Stimulated activated CD8-positive, alpha-beta memory T cell treated with anti-CD3 and anti-CD28 coated beads, Interleukin-7, amount 100 ng/mL, for 4 hours (primary cell): Measurements from ENCODE around the gene GGA1.
"Not testable (repeated sequence)": the region's sequence is repeated elsewhere in the genome, so short reads cannot be mapped to it uniquely, and the experiment has no call there.

ENCODE experiments used
- DNase-seq, 2 donors: peaks; one replicate each; pipeline ENCODE4 v3.0.0-alpha.2; 2020; ENCODE audit warnings: low read depth in 2 of 2

Gene GGA1

DNA sequence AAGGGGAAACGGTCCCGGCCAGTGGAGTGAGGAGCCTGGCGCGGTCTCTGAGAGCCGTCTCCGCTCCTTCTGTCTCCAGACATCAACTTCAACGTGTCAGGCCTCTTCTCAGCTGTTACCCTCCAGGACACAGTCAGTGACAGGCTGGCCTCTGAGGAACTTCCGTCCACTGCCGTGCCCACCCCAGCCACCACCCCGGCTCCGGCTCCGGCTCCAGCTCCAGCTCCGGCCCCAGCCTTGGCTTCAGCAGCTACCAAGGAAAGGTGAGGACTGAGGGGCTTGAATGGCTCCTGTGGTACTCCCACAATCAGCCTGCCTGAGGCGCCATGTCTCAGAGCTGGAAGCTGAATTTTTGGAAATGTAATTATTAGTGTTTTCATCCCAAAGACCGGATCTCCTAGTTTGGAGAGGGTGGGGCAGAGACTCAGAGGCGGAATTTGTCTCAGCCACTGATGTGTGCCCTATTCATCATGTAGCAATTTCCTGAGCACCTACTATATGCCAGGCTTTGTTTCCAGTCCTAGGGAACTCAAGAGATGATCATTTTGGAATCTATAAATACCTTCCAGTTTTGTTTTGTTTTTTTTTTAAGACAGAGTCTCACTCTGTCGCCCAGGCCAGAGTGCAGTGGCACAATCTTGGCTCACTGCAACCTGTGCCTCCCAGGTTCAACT is 42.0 kb downstream of the GGA1 start:
- DNase-seq: no peak

DNA sequence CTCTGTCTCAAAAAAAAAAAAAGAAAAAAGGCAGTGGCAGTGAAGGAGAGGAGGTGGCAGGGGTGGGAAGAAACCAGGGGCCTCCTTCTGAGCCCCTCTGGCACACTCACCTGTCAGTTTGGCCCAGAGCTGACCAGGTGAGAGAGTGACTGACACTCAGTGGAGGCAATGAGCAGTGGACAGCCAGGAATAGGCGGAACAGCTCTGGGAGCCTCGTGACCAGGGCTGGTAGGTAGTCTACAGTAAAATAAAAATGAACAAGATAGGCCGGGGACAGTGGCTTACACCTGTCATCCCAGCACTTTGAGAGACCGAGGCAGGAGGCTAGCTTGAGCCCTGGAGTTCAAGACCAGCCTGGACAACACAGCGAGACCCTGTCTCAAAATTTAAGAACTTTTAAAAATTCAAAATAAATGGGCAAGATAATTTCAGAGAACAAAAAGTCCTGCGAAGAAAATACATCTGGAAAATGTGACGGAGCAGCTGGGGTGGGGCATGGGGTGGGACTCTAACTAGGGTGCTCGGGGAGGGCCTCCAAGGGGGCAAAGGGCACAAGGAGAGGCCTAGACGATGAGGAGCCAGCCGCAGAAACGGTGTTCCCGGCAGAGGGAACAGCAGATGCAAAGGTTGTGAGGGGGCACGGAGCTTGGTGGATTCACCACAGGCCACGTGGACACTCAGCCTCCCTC is 46.1 kb downstream of the GGA1 start:
- DNase-seq: no peak

GRCh38 chr22:37655252-37655563 is 46.6 kb downstream of the GGA1 start:
- no peak for DNase-seq

- DNase-seq: not testable (repeated sequence)
Observed at GRCh38 chr22:37656583-37656982, 47.9 kb downstream of the GGA1 start.

DNA sequence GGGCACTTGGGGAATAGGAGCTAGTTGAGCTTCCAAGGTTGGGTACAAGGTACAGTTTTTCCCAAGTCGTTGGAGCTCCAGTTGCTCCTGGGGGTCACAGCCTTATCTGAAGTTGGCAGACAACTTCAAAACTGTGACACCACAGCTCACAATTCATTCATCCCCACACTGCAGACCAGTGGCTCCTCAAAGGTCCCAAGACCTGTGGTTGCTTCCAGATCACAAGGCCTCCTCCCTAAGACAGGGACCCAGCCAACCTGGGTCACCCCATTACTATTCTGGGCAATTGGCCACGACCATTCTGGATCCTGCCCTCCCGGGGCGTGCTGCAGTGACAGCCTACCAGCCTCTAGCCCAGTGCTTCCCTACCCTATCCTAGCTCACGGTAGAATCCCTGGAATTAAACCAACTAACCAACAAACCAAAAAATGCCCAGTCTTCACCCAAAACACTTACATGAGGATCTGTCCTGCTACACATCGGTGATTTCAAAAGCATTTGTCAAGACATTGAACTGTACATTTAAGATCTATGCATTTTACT is 49.0 kb downstream of the GGA1 start:
- no peak for DNase-seq

GRCh38 chr22:37658133-37659065 is 49.8 kb downstream of the GGA1 start, which contains the start of gene PDXP:
Gene PDXP, plus strand, starts transcription at chr22:37658723. Its CDS starts 60 bp downstream, at chr22:37658783.
- DNase-seq: peak; percentile 97

- peak in 1 of 2 donors; percentile 41 for DNase-seq
Observed at GRCh38 chr22:37659066-37659896, 50.6 kb downstream of the GGA1 start.

DNA sequence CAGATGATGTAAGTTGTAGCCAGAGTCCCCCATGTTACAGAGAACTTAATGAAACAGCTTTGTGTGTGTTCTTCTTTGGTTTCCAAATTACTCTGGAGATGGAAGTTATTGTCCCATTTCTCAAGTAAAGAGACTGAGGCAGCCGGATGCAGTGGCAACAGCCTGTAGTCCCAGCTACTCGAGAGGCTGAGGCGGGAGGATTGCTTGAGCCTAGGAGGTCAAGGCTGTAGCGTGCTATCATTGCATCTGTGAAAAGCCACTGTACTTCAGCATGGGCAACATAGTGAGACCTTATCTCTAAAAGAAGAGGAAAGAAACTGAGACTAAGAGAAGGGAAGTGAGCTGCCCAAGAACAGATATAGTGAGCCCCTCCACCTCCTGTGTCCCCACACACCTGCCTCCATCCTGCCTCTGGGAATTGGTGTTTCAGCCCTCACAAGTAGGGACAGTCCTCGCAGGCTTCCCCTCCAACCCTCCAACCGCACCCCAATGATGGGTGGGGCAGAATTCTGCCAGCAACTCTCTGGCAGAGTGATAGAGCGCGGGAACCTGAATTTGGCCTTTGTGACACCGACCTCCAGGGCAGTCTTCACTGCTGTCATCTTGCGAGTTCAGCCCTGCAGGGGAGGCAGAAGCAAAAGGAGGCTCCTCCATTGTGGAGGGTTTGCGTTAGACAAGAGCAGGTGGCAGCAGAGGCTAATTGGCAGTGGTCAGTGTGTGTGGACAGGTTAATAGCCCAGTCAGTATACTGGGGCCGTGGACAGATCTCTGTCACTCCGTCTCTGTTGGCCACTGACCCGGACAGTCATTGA is 51.5 kb downstream of the GGA1 start:
- DNase-seq: no peak

- DNase-seq: no peak
Observed at GRCh38 chr22:37660709-37661045, 52.0 kb downstream of the GGA1 start.

- no peak for DNase-seq
Observed at GRCh38 chr22:37661160-37661924, 52.7 kb downstream of the GGA1 start.

DNA sequence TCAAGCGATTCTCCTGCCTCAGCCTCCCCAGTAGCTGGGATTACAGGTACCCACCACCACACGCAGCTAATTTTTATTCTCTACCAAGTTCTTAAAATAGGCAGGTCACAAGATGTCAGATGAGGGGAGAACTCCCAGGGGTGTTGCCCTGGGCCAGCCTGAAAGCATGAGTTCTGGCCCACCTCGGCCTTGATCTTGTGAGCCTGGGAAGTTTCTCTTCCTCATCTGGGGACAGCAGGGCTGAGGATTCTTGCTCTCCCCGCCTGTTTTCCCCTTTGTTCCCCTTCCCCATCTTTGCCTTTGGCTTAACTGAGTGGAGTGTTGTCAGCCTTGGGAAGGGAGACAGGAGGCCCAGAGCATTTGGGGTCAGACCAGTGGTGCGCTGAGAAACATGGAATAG is 53.4 kb downstream of the GGA1 start:
- DNase-seq: no peak

DNA sequence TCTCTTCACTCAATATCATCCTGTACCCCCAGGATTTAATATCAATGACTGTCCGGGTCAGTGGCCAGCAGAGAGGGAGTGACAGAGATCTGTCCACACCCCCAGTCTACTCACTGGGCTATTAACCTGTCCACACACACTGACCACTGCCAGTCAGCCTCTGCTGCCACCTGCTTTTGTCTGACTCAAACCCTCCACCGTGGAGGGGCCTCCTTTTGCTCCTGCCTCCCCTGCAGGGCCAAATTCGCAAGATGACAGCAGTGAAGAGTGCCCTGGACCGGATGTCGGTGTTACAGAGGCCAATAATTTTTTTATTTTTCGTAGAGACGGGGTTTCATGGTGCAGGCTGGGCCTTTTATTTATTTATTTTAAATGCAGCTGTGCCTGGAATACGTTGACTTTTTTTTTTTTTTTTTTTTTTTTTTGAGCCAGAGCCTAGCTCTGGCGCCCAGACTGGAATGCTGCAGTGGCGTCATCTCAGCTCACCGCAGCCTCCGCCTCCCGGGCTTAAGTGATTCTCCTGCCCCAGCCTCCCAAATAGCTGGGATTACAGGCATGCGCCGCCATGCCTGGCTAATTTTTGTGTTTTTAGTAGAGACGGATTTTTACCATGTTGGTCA is 55.0 kb downstream of the GGA1 start:
- DNase-seq: no peak

DNA sequence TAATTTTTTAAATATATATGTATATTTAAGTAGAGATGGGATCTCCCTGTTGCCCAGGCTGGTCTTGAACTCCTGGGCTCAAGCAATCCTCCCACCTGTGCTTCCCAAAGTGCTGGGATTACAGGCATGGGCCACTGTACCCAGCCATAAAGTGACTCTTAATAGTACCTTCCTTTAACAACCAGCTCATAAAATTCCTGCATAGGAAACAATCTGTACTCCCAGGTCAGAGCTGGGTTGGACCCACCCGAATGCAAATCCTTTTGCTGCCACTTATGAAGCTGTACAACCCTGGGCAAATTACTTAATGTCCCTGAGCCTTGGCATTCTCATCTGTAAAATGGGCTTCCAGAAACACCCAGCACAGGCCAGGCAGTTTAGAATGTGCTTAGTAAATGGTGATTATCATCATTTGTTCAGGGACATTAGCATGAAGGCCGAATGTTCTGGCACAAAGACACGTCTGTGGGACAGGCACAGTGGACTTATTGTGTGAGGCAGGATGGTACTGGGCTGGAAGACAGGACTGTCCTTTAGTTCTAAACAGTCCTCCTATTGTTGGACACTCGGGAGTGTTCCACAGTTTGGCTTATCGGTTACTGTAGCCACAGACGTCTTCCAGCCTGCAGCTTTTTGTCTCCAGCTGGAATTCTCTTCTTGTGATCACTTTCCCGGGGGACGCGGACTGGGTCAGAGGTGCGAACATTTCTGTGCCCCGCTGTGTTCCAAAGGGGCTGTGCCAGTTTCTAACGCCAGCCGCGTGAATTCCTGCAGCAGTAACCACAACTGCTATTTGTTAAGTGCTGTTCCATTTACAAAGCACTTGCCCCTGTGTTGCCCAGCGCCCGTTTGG is 55.8 kb downstream of the GGA1 start:
- no peak for DNase-seq

DNA sequence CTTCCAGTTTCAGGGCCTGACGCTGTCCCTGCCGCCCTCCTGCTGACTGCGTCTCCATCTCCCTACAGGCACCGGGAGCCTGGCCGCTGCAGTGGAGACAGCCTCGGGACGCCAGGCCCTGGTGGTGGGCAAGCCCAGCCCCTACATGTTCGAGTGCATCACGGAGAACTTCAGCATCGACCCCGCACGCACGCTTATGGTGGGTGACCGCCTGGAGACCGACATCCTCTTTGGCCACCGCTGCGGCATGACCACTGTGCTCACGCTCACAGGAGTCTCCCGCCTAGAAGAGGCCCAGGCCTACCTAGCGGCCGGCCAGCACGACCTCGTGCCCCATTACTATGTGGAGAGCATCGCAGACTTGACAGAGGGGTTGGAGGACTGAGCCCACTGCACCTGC is 56.9 kb downstream of the GGA1 start:
- DNase-seq: no peak

- DNase-seq: no peak
Observed at GRCh38 chr22:37669586-37669985, 61.0 kb downstream of the GGA1 start.

- DNase-seq: no peak
Observed at GRCh38 chr22:37672206-37672919, 63.7 kb downstream of the GGA1 start.

DNA sequence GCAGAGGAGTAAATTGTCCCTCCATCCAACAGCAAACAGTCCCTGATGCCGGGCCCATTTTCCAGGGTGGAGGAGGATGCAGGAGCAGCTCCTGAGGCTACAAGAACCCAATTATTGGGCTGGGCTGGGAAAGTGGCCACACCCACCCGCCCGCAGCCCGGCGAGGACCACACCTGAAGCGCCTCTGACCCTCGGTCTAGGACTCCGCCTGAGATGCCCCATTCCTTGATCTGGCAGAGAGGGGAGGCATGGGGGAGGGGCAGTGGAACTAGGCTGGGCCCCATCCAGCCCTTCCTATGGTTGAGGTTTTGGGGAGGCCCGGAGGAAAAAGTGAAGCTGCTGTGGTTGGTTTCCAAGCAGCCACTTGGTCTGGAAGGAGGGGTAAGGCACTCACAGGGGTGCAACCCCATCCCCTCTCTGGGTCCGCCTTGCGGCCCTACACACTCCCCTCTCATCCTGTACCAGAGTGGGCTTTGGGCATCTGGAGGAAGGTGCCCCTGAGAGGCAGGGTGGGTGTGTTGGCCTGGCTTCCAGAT is 64.4 kb downstream of the GGA1 start:
- DNase-seq: no peak

DNA sequence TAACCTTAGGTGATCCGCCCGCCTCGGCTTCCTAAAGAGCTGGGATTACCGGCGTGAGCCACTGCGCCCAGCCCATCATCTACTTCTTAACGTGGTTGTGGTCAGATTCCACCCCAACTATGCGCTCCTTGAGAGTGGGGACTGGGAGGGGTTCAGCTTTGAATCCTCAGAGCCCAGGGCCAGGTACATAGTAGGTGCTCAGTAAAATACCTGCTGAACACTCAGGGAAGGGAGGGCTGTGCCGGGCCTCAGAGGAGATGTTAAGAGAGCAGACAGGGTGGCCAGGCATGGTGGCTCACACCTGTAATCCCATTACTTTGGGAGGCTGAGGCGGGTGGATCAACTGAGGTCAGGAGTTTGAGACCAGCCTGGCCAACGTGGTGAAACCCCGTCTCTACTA is 65.6 kb downstream of the GGA1 start:
- DNase-seq: no peak
